H1 (cell line): ENCODE results near the gene NME3. TPM values are rescaled to one million over a fixed set of nuclear protein-coding genes. Genes with fewer than 3 reads are reported as not detected.

Experiments
- CTCF ChIA-PET: fragments of 300-600 bp; sonication (Branson Sonifier 250); formaldehyde crosslinking; loops from one replicate; lab custom pipeline; 2021; ENCODE audit not compliant: partially characterized antibody; lab: Charles Lee
- POLR2A ChIA-PET: fragments of 300-600 bp; sonication (Branson Sonifier 250); formaldehyde crosslinking; loops from one replicate; lab custom pipeline; 2021; ENCODE audit warnings: inconsistent platforms; ENCODE audit not compliant: partially characterized antibody; lab: Charles Lee
- DNase-seq, 2 experiments: peaks; one replicate each; pipeline versions ENCODE4 v3.0.0 to v3.0.0-alpha.2; 2010 to 2022; ENCODE audit warnings: low spot score in 2 of 2, low read depth in 1 of 2, mixed read lengths in 1 of 2
- FAIRE-seq: peaks from 2 replicates; lab custom pipeline; 2011; peaks lifted over from hg19 to GRCh38; lab: Jason Lieb, UNC
- H2AFZ ChIP-seq: 2 replicates; pipeline ENCODE4 v1.8.1; 2012; ENCODE audit warnings: low read length, inconsistent platforms
- H2AK5ac ChIP-seq: 2 replicates; pipeline ENCODE4 v1.6.1; 2013; ENCODE audit warnings: low read depth, low read length
- H2BK120ac ChIP-seq: replicated peaks from 2 replicates; pipeline ENCODE3; 2013; ENCODE audit warnings: low read depth, low read length, inconsistent platforms
- H2BK12ac ChIP-seq: 2 replicates; pipeline ENCODE4 v1.6.1; 2013; ENCODE audit warnings: low read depth, low read length
- H2BK15ac ChIP-seq: 2 replicates; pipeline ENCODE4 v1.6.1; 2013; ENCODE audit warnings: low read length
- H2BK20ac ChIP-seq: 2 replicates; pipeline ENCODE4 v1.6.1; 2013; ENCODE audit warnings: low read length
- H2BK5ac ChIP-seq: 2 replicates; pipeline ENCODE4 v1.6.1; 2013; ENCODE audit warnings: low read depth, low read length
- H3K14ac ChIP-seq: 2 replicates; pipeline ENCODE4 v1.6.1; 2013; ENCODE audit warnings: inconsistent platforms; ENCODE audit not compliant: insufficient read length
- H3K18ac ChIP-seq: 2 replicates; pipeline ENCODE4 v1.6.1; 2013; ENCODE audit warnings: low read length; ENCODE audit errors: extremely low read depth
- H3K23ac ChIP-seq: 2 replicates; pipeline ENCODE4 v1.6.1; 2013; ENCODE audit warnings: inconsistent platforms; ENCODE audit not compliant: insufficient read length
- H3K23me2 ChIP-seq: 2 replicates; pipeline ENCODE4 v1.6.1; 2013; ENCODE audit warnings: low read depth, low read length
- H3K27ac ChIP-seq: 2 replicates; pipeline ENCODE4 v1.6.1; 2011; ENCODE audit warnings: low read depth, low read length, inconsistent platforms
- H3K27me3 ChIP-seq, 4 experiments: replicated peaks in 1 of 4; 1 replicate in 1 of 4; 2 replicates in 3 of 4; pipeline versions ENCODE4 v1.6.1 to v1.8.1; 2011 to 2013; ENCODE audit warnings: low read length in 3 of 4, mild to moderate bottlenecking in 3 of 4, inconsistent platforms in 2 of 4, mixed read lengths in 2 of 4, moderate library complexity in 1 of 4; ENCODE audit not compliant: control insufficient read depth in 3 of 4, insufficient read depth in 3 of 4; ENCODE audit errors: extremely low read depth in 1 of 4
- H3K36me3 ChIP-seq, 4 experiments: 2 replicates each; pipeline versions ENCODE4 v1.6.1 to v1.8.1; 2011 to 2013; ENCODE audit warnings: mild to moderate bottlenecking in 4 of 4, low read length in 3 of 4, moderate library complexity in 2 of 4, control low read depth in 1 of 4, inconsistent platforms in 1 of 4; ENCODE audit not compliant: insufficient read depth in 4 of 4, control insufficient read depth in 2 of 4
- H3K4ac ChIP-seq: replicated peaks from 2 replicates; pipeline ENCODE3; 2013; ENCODE audit warnings: low read length, low read depth, mixed read lengths, inconsistent platforms; ENCODE audit not compliant: insufficient read length
- H3K4me1 ChIP-seq, 4 experiments: replicated peaks in 1 of 4; 1 replicate in 1 of 4; 2 replicates in 3 of 4; pipeline versions ENCODE4 v1.6.1 to v1.8.1; 2011 to 2013; ENCODE audit warnings: low read length in 3 of 4, inconsistent platforms in 2 of 4, mixed read lengths in 1 of 4; ENCODE audit not compliant: insufficient read depth in 4 of 4, control insufficient read depth in 3 of 4
- H3K4me2 ChIP-seq, 2 experiments: 2 replicates each; pipeline versions ENCODE4 v1.6.1 to v1.8.1; 2011 to 2013; ENCODE audit warnings: low read depth in 2 of 2, low read length in 2 of 2, control low read depth in 1 of 2, inconsistent platforms in 1 of 2, mild to moderate bottlenecking in 1 of 2; ENCODE audit not compliant: insufficient read depth in 1 of 2
- H3K4me3 ChIP-seq, 4 experiments: fragments of 200-600, 300-600 bp in 1 of 4; sonication (generic), shearing (Covaris generic), sonication (Bioruptor Twin) in 1 of 4; 2 replicates each; pipeline versions ENCODE4 v1.5.1 to v1.8.1; 2011 to 2016; ENCODE audit warnings: low read length in 4 of 4, low read depth in 3 of 4, control low read depth in 2 of 4, inconsistent platforms in 2 of 4, mild to moderate bottlenecking in 2 of 4, mixed read lengths in 1 of 4, moderate library complexity in 1 of 4; ENCODE audit not compliant: insufficient read depth in 2 of 4; ENCODE audit errors: extremely low read depth in 1 of 4
- H3K56ac ChIP-seq: replicated peaks from 2 replicates; pipeline ENCODE3; 2013; ENCODE audit warnings: low read depth, mild to moderate bottlenecking, mixed read lengths, low read length, inconsistent platforms; ENCODE audit not compliant: insufficient read length
- H3K79me1 ChIP-seq: 2 replicates; pipeline ENCODE4 v1.6.1; 2013; ENCODE audit warnings: low read depth, low read length, control low read depth
- H3K79me2 ChIP-seq, 2 experiments: 2 replicates each; pipeline versions ENCODE4 v1.6.1 to v1.8.1; 2012 to 2013; ENCODE audit warnings: low read length in 2 of 2, mild to moderate bottlenecking in 2 of 2, inconsistent platforms in 1 of 2; ENCODE audit not compliant: insufficient read depth in 2 of 2, control insufficient read depth in 1 of 2
- H3K9ac ChIP-seq, 4 experiments: replicated peaks in 1 of 4; 1 replicate in 1 of 4; 2 replicates in 3 of 4; pipeline versions ENCODE4 v1.6.1 to v1.8.1; 2011 to 2013; ENCODE audit warnings: low read depth in 3 of 4, low read length in 3 of 4, control low read depth in 2 of 4, mild to moderate bottlenecking in 2 of 4, moderate library complexity in 2 of 4, inconsistent platforms in 1 of 4; ENCODE audit errors: extremely low read depth in 1 of 4
- H3K9me3 ChIP-seq, 2 experiments: 2 replicates each; pipeline versions ENCODE4 v1.6.1 to v1.8.1; 2012 to 2013; ENCODE audit warnings: mild to moderate bottlenecking in 2 of 2, moderate library complexity in 2 of 2, control low read depth in 1 of 2, inconsistent platforms in 1 of 2, low read depth in 1 of 2, low read length in 1 of 2, mixed read lengths in 1 of 2; ENCODE audit not compliant: insufficient read depth in 2 of 2
- H4K20me1 ChIP-seq, 2 experiments: replicated peaks in 1 of 2; 2 replicates each; pipeline versions ENCODE3 to v1.8.1; 2011 to 2013; ENCODE audit warnings: inconsistent platforms in 2 of 2, low read length in 2 of 2, mild to moderate bottlenecking in 1 of 2; ENCODE audit not compliant: insufficient read depth in 2 of 2, control insufficient read depth in 1 of 2
- H4K5ac ChIP-seq: 2 replicates; pipeline ENCODE4 v1.6.1; 2013; ENCODE audit warnings: low read length, low read depth, mixed read lengths, inconsistent platforms; ENCODE audit not compliant: insufficient read length
- H4K8ac ChIP-seq: 2 replicates; pipeline ENCODE4 v1.8.0; 2013; ENCODE audit warnings: mild to moderate bottlenecking, moderate library complexity, low read length, inconsistent platforms; ENCODE audit not compliant: insufficient read depth; ENCODE audit errors: extremely low read depth
- H4K91ac ChIP-seq: replicated peaks from 2 replicates; pipeline ENCODE3; 2013; ENCODE audit warnings: low read length, mixed read lengths, inconsistent platforms; ENCODE audit not compliant: insufficient read length
- BRCA1 ChIP-seq: IDR thresholded peaks from 2 replicates; pipeline ENCODE4 v1.6.1; 2012; ENCODE audit warnings: low read depth, low read length, improper control_type of control experiment
- CBX5 ChIP-seq: fragments of 300-800, 300-1000 bp; sonication (generic); IDR thresholded peaks from 2 replicates; pipeline ENCODE4 v1.7.1; 2016; ENCODE audit warnings: antibody characterized with exemption, low read length, low read depth
- CBX8 ChIP-seq: fragments of 300-800, 300-1000 bp; sonication (generic); IDR thresholded peaks from 2 replicates; pipeline ENCODE4 v1.7.1; 2016; ENCODE audit warnings: low read depth, low read length, borderline replicate concordance
- GTF2F1 ChIP-seq: IDR thresholded peaks from 2 replicates; pipeline ENCODE4 v1.6.1; 2012; ENCODE audit warnings: low read depth, low read length, improper control_type of control experiment, borderline replicate concordance
- HDAC6 ChIP-seq: IDR thresholded peaks from one replicate; pipeline ENCODE4 v1.7.1; 2012; ENCODE audit warnings: low read depth, mild to moderate bottlenecking, inconsistent platforms, low read length, moderate library complexity
- KDM4A ChIP-seq: IDR thresholded peaks from one replicate; pipeline ENCODE4 v1.7.1; 2012; ENCODE audit warnings: low read depth, mild to moderate bottlenecking, moderate library complexity, low read length, inconsistent platforms; ENCODE audit not compliant: severe bottlenecking
- PHF8 ChIP-seq: fragments of 200-600 bp; sonication (generic); conservative IDR thresholded peaks from 2 replicates; pipeline ENCODE4 v1.7.1; 2012; ENCODE audit warnings: low read depth, mild to moderate bottlenecking, inconsistent platforms, low read length, moderate library complexity
- POLR2A ChIP-seq, 2 experiments: IDR thresholded peaks; 1 replicate in 1 of 2; 2 replicates in 1 of 2; pipeline ENCODE4 v1.6.1; 2011; ENCODE audit warnings: low read depth in 2 of 2, low read length in 2 of 2, mild to moderate bottlenecking in 2 of 2; ENCODE audit errors: control extremely low read depth in 1 of 2
- POU5F1 ChIP-seq: IDR thresholded peaks from 2 replicates; pipeline ENCODE4 v1.6.1; 2011; ENCODE audit warnings: low read depth, mild to moderate bottlenecking, low read length, moderate library complexity
- RNF2 ChIP-seq: fragments of 200-900, 300-1000 bp; sonication (generic); IDR thresholded peaks from 2 replicates; pipeline ENCODE4 v1.7.1; 2016; ENCODE audit warnings: borderline replicate concordance, low read depth, mild to moderate bottlenecking, antibody characterized with exemption, low read length; ENCODE audit not compliant: poor library complexity, severe bottlenecking; ENCODE audit errors: missing control alignments
- RXRA ChIP-seq: IDR thresholded peaks from 2 replicates; pipeline ENCODE4 v1.6.1; 2011; ENCODE audit warnings: low read depth, mild to moderate bottlenecking, low read length, moderate library complexity; ENCODE audit not compliant: insufficient read depth
- TAF7 ChIP-seq: optimal IDR thresholded peaks from 2 replicates; pipeline ENCODE3; 2011; ENCODE audit warnings: low read depth, mild to moderate bottlenecking, inconsistent platforms, low read length, moderate library complexity, borderline replicate concordance
- TCF12 ChIP-seq: IDR thresholded peaks from 2 replicates; pipeline ENCODE4 v1.6.1; 2011; ENCODE audit warnings: low read depth, mild to moderate bottlenecking, low read length
- YY1 ChIP-seq: IDR thresholded peaks from 2 replicates; pipeline ENCODE4 v1.6.1; 2011; ENCODE audit warnings: low read depth, mild to moderate bottlenecking, low read length
- WGBS, 2 experiments: shearing (Covaris generic) in 1 of 2; methylation state at CpG; one replicate each; pipeline versions ENCODE4 v1.1.6 to v1.1.7; 2013 to 2015; ENCODE audit warnings: low lambda C conversion rate in 2 of 2, mixed read lengths in 2 of 2, inconsistent platforms in 1 of 2, low coverage in 1 of 2, missing lambda C conversion rate in 1 of 2; ENCODE audit not compliant: insufficient replicate concordance in 2 of 2, insufficient coverage in 1 of 2, insufficient read length in 1 of 2; ENCODE audit errors: extremely low coverage in 1 of 2, missing lambda C conversion rate in 1 of 2; 5-methylcytosine and 5-hydroxymethylcytosine counted together
- polyA plus RNA-seq, 7 experiments: library from polyadenylated mRNA; depleted of rRNA in 3 of 7; stranded (reverse) in 5 of 7; unstranded in 2 of 7; fragments of >200 nt in 5 of 7; fragments of 200-250 nt in 2 of 7; gene quantifications; 1 replicate in 5 of 7; 2 replicates in 1 of 7; 4 replicates in 1 of 7; pipeline versions ENCODE4 v1.2.1 to v1.2.3, GENCODE V29; 2011 to 2013; ENCODE audit warnings: missing spikeins in 2 of 7, mixed read lengths in 2 of 7
- total RNA-seq: library from RNA; stranded (reverse); fragmentation: NEBNext Ultra II Directional; extraction: Animal tissue kit (Norgen Biotek cat#: 25700); gene quantifications from 2 replicates; pipeline ENCODE4 v1.2.1, GENCODE V29; 2021

NME3 gene
- total and polyA plus RNA-seq, 2 of the 8 experiments (the other 6 are each of a cell fraction or from before 2014, with no cell fraction given), result 72.5 to 163 TPM

DNA sequence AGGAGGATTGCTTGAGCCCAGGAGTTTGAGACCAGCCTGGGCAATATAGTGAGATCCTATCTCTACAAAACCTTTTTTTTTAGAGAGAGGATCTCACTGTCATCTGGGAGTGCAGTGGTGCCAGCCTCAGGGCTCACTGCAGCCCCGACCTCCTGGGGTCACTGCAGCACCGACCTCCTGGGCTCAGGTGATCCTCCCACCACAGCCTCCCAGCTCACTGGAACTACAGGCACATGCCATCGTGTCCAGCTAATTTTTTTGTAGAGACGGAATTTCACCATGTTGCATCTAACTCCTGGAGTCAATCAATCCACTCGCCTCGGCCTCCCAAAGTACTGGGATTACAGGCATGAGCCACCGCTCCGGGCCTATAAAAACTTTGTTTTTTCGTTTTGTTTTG is 50.0 kb downstream of the NME3 start:
- CTCF ChIA-PET, result interaction anchor here (1.0 kb wide), 1 partner anchor 183 kb away, joined by 3 read pairs; no protein-coding TSS in a partner anchor
- no peak overlapping the region for H2BK5ac ChIP-seq
- H3K79me2 ChIP-seq, result peaks cover 2 to 3% of the 10 kb centered on the region in 2 experiments; a peak in 2 of 4 replicates
- TF ChIP-seq HDAC6, result no peak
- no peak for TF ChIP-seq KDM4A
- TF ChIP-seq RXRA, result no peak
- TF ChIP-seq BRCA1, result no peak
- no peak for TF ChIP-seq CBX5
- TF ChIP-seq TCF12, result no peak
- TF ChIP-seq PHF8, result no peak
- no peak for TF ChIP-seq GTF2F1
- TF ChIP-seq CBX8, result no peak
- TF ChIP-seq POU5F1, result no peak
- no peak for TF ChIP-seq YY1
- no peak for TF ChIP-seq POLR2A (IDR thresholded peaks at IDR 0.05; ENCODE audit: control extremely low read depth in 1 of 2, low read depth in 2 of 2, low read length in 2 of 2)
- no peak for TF ChIP-seq TAF7
- no peak for TF ChIP-seq RNF2

More for the DNA sequence above, 50.0 kb downstream of the NME3 start:
- H3K4me2 ChIP-seq, result no peak overlapping the region
- FAIRE-seq (no peak), DNase-seq (no peak)
- no peak overlapping the region for H2AK5ac ChIP-seq
- H3K9ac ChIP-seq, result no peak overlapping the region
- no peak overlapping the region for H3K4me3 ChIP-seq
- H3K27me3 ChIP-seq, result no peaks in the 10 kb centered on the region
- peaks cover 0 to 11% of the 10 kb centered on the region in 2 experiments for H4K20me1 ChIP-seq
- no peak overlapping the region for H2AFZ ChIP-seq
- H2BK120ac ChIP-seq, result no peak overlapping the region
- H4K5ac ChIP-seq, result no peak overlapping the region
- WGBS, 2 experiments, result 88% methylated on average over 9 of the region's 9 CpGs; no CpG with 5 or more reads in 1 of the 2 experiments
- H3K79me1 ChIP-seq, result peaks cover 2% of the 10 kb centered on the region
- no peaks in the 10 kb centered on the region for H3K9me3 ChIP-seq
- no peak overlapping the region for H2BK20ac ChIP-seq
- H4K8ac ChIP-seq, result no peak overlapping the region
- no peak overlapping the region for H3K27ac ChIP-seq
- no peak overlapping the region for H3K56ac ChIP-seq
- H3K36me3 ChIP-seq, result no peaks in the 10 kb centered on the region
- H3K14ac ChIP-seq, result no peak overlapping the region
- no peaks in the 10 kb centered on the region for H3K23me2 ChIP-seq
- H2BK12ac ChIP-seq, result no peak overlapping the region
- no peak overlapping the region for H3K18ac ChIP-seq
- H3K4ac ChIP-seq, result no peak overlapping the region
- POLR2A ChIA-PET, result interaction anchor here (0.6 to 1.9 kb wide), 2 partner anchors 14 to 482 kb away, joined by 3 to 5 read pairs; no protein-coding TSS in a partner anchor
- H4K91ac ChIP-seq, result no peak overlapping the region
- no peaks in the 10 kb centered on the region for H3K4me1 ChIP-seq
- no peak overlapping the region for H2BK15ac ChIP-seq
- H3K23ac ChIP-seq, result no peak overlapping the region
